ENCODE measurements around the gene RRM2.
A peak's percentile ranks its signal among the peaks of the same experiment; 100 is the strongest.

Gene RRM2

GRCh38 chr2:10122500-10123280 lies at the start of gene RRM2:
Gene RRM2 (plus strand): TSS chr2:10122739. CDS start chr2:10122799, 60 bp downstream.
- no peaks in the 10 kb centered on the region for H3K27me3 Mint-ChIP-seq
- peak; percentile 83 for ATAC-seq
- no peaks in the 10 kb centered on the region for H3K9me3 Mint-ChIP-seq
- H3K4me1 Mint-ChIP-seq: peaks cover 70% of the 10 kb centered on the region
- DNase-seq: peak; percentile 94 to 97
- peak within 1 kb of the TSS; percentile 98 to 100 for H3K4me3 Mint-ChIP-seq
- peak within 1 kb of the TSS; percentile 99 to 100 for H3K27ac Mint-ChIP-seq

GRCh38 chr2:10073706-10074105 lies 48.8 kb upstream of the RRM2 start:
- Mint-ChIP-seq H3K27me3 (peaks cover 71% of the 10 kb centered on the region), H3K4me3 (no peak overlapping the region), H3K9me3 (no peaks in the 10 kb centered on the region), H3K4me1 (peaks cover 12% of the 10 kb centered on the region), H3K27ac (no peak overlapping the region)
- DNase-seq: no peak
- no peak for ATAC-seq

- Mint-ChIP-seq H3K4me1 (peaks cover 19% of the 10 kb centered on the region), H3K4me3 (no peak overlapping the region)
Observed at GRCh38 chr2:10075101-10075500, 47.4 kb upstream of the RRM2 start.

GRCh38 chr2:10075571-10076209 lies 46.8 kb upstream of the RRM2 start:
- H3K4me3 Mint-ChIP-seq: no peak overlapping the region
- DNase-seq (no peak), ATAC-seq (no peak)
- peaks cover 19% of the 10 kb centered on the region for H3K4me1 Mint-ChIP-seq
- peaks cover 79% of the 10 kb centered on the region for H3K27me3 Mint-ChIP-seq
- H3K27ac Mint-ChIP-seq: no peak overlapping the region
- H3K9me3 Mint-ChIP-seq: no peaks in the 10 kb centered on the region

More at GRCh38 chr2:10075101-10075500, 47.4 kb upstream of the RRM2 start:
- no peak overlapping the region for H3K27ac Mint-ChIP-seq
- no peak for ATAC-seq
- peaks cover 79% of the 10 kb centered on the region for H3K27me3 Mint-ChIP-seq
- DNase-seq: no peak
- no peaks in the 10 kb centered on the region for H3K9me3 Mint-ChIP-seq

- H3K9me3 Mint-ChIP-seq: no peaks in the 10 kb centered on the region
- no peak overlapping the region for H3K27ac Mint-ChIP-seq
- no peak overlapping the region for H3K4me3 Mint-ChIP-seq
- DNase-seq (no peak), ATAC-seq (no peak)
- peaks cover 25% of the 10 kb centered on the region for H3K4me1 Mint-ChIP-seq
- H3K27me3 Mint-ChIP-seq: peaks cover 84% of the 10 kb centered on the region
Observed at GRCh38 chr2:10076511-10076910, 46.0 kb upstream of the RRM2 start.

GRCh38 chr2:10076988-10077527 lies 45.5 kb upstream of the RRM2 start:
- ATAC-seq (no peak), DNase-seq (no peak)
- peaks cover 31% of the 10 kb centered on the region for H3K4me1 Mint-ChIP-seq
- H3K27ac Mint-ChIP-seq: no peak overlapping the region
- no peak overlapping the region for H3K4me3 Mint-ChIP-seq
- no peaks in the 10 kb centered on the region for H3K9me3 Mint-ChIP-seq
- H3K27me3 Mint-ChIP-seq: peaks cover 87% of the 10 kb centered on the region

- Mint-ChIP-seq H3K9me3 (no peaks in the 10 kb centered on the region), H3K27me3 (peaks cover 87% of the 10 kb centered on the region), H3K27ac (no peak overlapping the region), H3K4me1 (peaks cover 23% of the 10 kb centered on the region), H3K4me3 (no peak overlapping the region)
- DNase-seq (no peak), ATAC-seq (no peak)
Observed at GRCh38 chr2:10078001-10078400, 44.5 kb upstream of the RRM2 start.

GRCh38 chr2:10078704-10079265 lies 43.8 kb upstream of the RRM2 start:
- ATAC-seq (no peak), DNase-seq (no peak)
- peaks cover 29% of the 10 kb centered on the region for H3K4me1 Mint-ChIP-seq
- peaks cover 87% of the 10 kb centered on the region for H3K27me3 Mint-ChIP-seq
- peak overlapping the region; percentile 75 to 89 for H3K4me3 Mint-ChIP-seq
- H3K27ac Mint-ChIP-seq: no peak overlapping the region
- no peaks in the 10 kb centered on the region for H3K9me3 Mint-ChIP-seq

- Mint-ChIP-seq H3K27ac (peak overlapping the region in 1 of 2 donors; percentile 74), H3K4me1 (peaks cover 35% of the 10 kb centered on the region), H3K27me3 (peaks cover 87% of the 10 kb centered on the region), H3K4me3 (peak overlapping the region; percentile 75 to 89), H3K9me3 (no peaks in the 10 kb centered on the region)
- peak; percentile 59 for ATAC-seq
- DNase-seq: peak; percentile 35 to 38
Observed at GRCh38 chr2:10079266-10079869, 43.2 kb upstream of the RRM2 start.

- Mint-ChIP-seq H3K9me3 (no peaks in the 10 kb centered on the region), H3K27ac (peak within 1 kb of the TSS in 1 of 2 donors; percentile 74), H3K4me1 (peaks cover 37% of the 10 kb centered on the region), H3K27me3 (peaks cover 87% of the 10 kb centered on the region), H3K4me3 (peak within 1 kb of the TSS; percentile 79 to 89)
- ATAC-seq (peak; percentile 66), DNase-seq (peak; percentile 50 to 57)
Observed at GRCh38 chr2:10079870-10080535, 42.5 kb upstream of the RRM2 start, which contains the start of gene CYS1. Gene CYS1 (minus strand): TSS chr2:10080411. CDS start chr2:10080223, 188 bp downstream.

- Mint-ChIP-seq H3K27ac (peak overlapping the region in 1 of 2 donors; percentile 31), H3K27me3 (peaks cover 87% of the 10 kb centered on the region), H3K9me3 (no peaks in the 10 kb centered on the region), H3K4me1 (peaks cover 37% of the 10 kb centered on the region), H3K4me3 (peak overlapping the region; percentile 78 to 79)
- ATAC-seq: peak; percentile 59
- DNase-seq: peak; percentile 27 to 52
Observed at GRCh38 chr2:10080536-10081304, 41.8 kb upstream of the RRM2 start.

- peaks cover 37% of the 10 kb centered on the region for H3K4me1 Mint-ChIP-seq
- H3K4me3 Mint-ChIP-seq: no peak overlapping the region
- DNase-seq (no peak), ATAC-seq (no peak)
- H3K27ac Mint-ChIP-seq: no peak overlapping the region
- H3K9me3 Mint-ChIP-seq: no peaks in the 10 kb centered on the region
- peaks cover 87% of the 10 kb centered on the region for H3K27me3 Mint-ChIP-seq
Observed at GRCh38 chr2:10083046-10083445, 39.5 kb upstream of the RRM2 start.

GRCh38 chr2:10083692-10084211 lies 38.8 kb upstream of the RRM2 start:
- H3K4me1 Mint-ChIP-seq: peaks cover 33% of the 10 kb centered on the region

GRCh38 chr2:10084223-10084865 lies 38.2 kb upstream of the RRM2 start:
- DNase-seq: no peak
- Mint-ChIP-seq H3K27me3 (peaks cover 85% of the 10 kb centered on the region), H3K4me3 (no peak overlapping the region), H3K4me1 (peaks cover 27% of the 10 kb centered on the region), H3K27ac (no peak overlapping the region), H3K9me3 (no peaks in the 10 kb centered on the region)
- ATAC-seq: no peak

More at GRCh38 chr2:10083692-10084211, 38.8 kb upstream of the RRM2 start:
- H3K4me3 Mint-ChIP-seq: no peak overlapping the region
- H3K27ac Mint-ChIP-seq: no peak overlapping the region
- ATAC-seq (no peak), DNase-seq (no peak)
- H3K27me3 Mint-ChIP-seq: peaks cover 85% of the 10 kb centered on the region
- no peaks in the 10 kb centered on the region for H3K9me3 Mint-ChIP-seq
